ENCODE measurements around the gene ANK3.

Gene ANK3

DNA sequence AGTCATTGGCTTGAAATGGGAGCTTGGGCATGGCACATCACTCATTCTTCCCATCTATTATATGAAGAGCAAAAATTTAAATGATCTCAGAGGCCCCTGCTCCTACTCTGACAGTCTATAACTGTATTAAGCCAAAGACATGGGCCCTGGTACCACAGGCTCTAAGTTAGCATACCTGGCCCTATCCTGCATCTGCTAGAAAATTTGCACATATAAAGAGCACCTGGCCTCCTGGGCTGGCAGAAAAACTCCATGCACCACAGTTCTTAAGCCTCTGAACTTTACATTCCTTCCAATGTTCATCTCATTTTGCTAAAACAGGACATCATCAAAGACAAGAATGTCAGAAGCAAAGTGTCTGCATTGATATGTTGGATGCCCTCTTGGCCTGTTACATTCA, 29.6 kb upstream of the ANK3 start:
- Mint-ChIP-seq H3K9me3 (no peaks in the 10 kb centered on the region), H3K27ac (no peak overlapping the region), H3K4me1 (peaks cover 10% of the 10 kb centered on the region), H3K36me3 (ENCODE audit: low read depth) (no peaks in the 10 kb centered on the region), H3K4me3 (no peak overlapping the region), H3K27me3 (ENCODE audit: low read depth) (peaks cover 5% of the 10 kb centered on the region)
- no peak for TF ChIP-seq CTCF (IDR thresholded peaks at IDR 0.05; ENCODE audit: unreplicated experiment in 3 of 3)

DNA sequence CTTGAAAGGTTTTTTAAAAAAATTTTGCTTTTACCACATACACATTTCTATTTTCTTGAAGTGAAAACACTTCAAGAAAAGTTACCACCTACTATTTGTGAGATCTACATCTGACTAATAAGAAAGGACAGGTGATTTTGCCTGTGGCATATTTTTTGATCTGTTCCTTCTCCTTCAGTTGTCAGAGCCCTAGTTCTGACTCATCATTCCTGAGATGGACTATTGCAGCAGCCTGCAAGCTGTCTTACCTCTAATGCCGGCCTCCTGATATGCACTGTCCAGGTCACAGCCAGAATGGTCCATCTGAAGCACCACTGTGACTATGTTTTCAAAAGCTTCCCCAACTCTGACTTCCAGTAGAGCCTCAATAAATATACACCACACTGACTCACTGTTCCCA, 28.2 kb upstream of the ANK3 start:
- no peaks in the 10 kb centered on the region for H3K36me3 Mint-ChIP-seq (ENCODE audit: low read depth)
- TF ChIP-seq CTCF (IDR thresholded peaks at IDR 0.05; ENCODE audit: unreplicated experiment in 3 of 3) = no peak
- no peak overlapping the region for H3K4me3 Mint-ChIP-seq
- H3K27ac Mint-ChIP-seq = no peak overlapping the region
- H3K9me3 Mint-ChIP-seq = no peaks in the 10 kb centered on the region
- H3K27me3 Mint-ChIP-seq (ENCODE audit: low read depth) = peaks cover 5% of the 10 kb centered on the region
- H3K4me1 Mint-ChIP-seq = peaks cover 12% of the 10 kb centered on the region

DNA sequence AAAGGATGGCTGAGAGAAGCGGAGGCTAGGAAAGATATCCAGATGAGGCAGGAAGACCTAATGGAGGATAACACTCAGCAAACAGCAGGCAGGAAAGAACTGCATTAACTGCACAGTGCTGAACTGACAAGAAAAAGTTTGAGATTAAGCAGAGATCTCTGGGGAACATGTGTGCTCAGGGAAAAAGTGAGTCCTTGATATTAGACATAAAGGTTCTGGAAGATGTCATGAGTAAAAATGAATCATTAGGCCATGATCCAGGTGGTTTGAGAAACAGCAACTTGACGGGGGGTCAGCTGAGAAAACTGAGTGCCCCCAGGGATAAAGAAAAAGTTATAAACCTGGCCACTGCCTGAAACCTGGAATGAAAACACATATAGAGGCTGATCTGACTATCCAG, 27.3 kb upstream of the ANK3 start:
- Mint-ChIP-seq H3K4me1 (peaks cover 12% of the 10 kb centered on the region), H3K27ac (no peak overlapping the region), H3K36me3 (ENCODE audit: low read depth) (no peaks in the 10 kb centered on the region), H3K9me3 (no peaks in the 10 kb centered on the region), H3K4me3 (no peak overlapping the region), H3K27me3 (ENCODE audit: low read depth) (peaks cover 9% of the 10 kb centered on the region)
- TF ChIP-seq CTCF (IDR thresholded peaks at IDR 0.05; ENCODE audit: unreplicated experiment in 3 of 3) = no peak

DNA sequence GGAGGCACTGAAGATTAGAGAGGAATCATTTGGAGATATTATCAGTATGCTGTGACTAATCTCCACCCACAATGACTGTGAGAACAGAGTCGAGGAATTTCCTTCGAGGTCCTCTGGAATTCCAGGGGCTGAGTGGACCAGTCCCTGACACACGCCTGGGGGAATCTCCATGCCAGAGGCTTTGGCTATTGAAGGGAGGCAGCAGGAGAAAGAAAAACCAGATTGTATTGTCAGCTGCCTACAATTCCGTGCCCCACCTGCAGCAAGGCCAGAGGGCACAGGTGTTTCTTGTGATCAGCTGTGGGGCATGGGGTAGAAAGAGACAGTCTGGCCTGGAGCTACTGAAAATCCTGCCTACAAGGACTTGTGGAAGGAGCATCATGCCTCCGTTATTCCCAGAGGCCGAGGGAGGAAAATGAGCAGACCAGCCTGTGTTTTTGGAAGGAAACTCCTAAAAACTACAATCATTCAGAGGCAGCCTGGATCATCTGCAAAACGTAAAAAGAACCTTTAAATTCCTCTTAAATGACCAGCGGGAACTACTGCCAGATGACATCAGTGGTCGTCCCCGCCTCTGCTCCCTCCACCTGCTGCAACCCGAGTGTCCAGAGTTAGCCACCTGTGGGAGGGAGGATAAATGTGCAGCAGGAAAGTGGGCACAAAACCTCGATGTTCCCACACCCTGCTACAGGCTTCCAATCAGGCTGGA, 25.4 kb upstream of the ANK3 start:
- Mint-ChIP-seq H3K9me3 (no peaks in the 10 kb centered on the region), H3K4me1 (peaks cover 4% of the 10 kb centered on the region), H3K27ac (no peak overlapping the region), H3K27me3 (ENCODE audit: low read depth) (peaks cover 12% of the 10 kb centered on the region), H3K4me3 (no peak overlapping the region), H3K36me3 (ENCODE audit: low read depth) (no peaks in the 10 kb centered on the region)
- no peak for TF ChIP-seq CTCF (IDR thresholded peaks at IDR 0.05; ENCODE audit: unreplicated experiment in 3 of 3)

GRCh38 chr10:60414111-60414510, 24.4 kb upstream of the ANK3 start:
- no peak overlapping the region for H3K27ac Mint-ChIP-seq
- no peak for TF ChIP-seq CTCF (IDR thresholded peaks at IDR 0.05; ENCODE audit: unreplicated experiment in 3 of 3)
- peaks cover 4% of the 10 kb centered on the region for H3K4me1 Mint-ChIP-seq
- H3K9me3 Mint-ChIP-seq = no peaks in the 10 kb centered on the region
- H3K27me3 Mint-ChIP-seq (ENCODE audit: low read depth) = peaks cover 12% of the 10 kb centered on the region
- no peaks in the 10 kb centered on the region for H3K36me3 Mint-ChIP-seq (ENCODE audit: low read depth)
- H3K4me3 Mint-ChIP-seq = no peak overlapping the region

DNA sequence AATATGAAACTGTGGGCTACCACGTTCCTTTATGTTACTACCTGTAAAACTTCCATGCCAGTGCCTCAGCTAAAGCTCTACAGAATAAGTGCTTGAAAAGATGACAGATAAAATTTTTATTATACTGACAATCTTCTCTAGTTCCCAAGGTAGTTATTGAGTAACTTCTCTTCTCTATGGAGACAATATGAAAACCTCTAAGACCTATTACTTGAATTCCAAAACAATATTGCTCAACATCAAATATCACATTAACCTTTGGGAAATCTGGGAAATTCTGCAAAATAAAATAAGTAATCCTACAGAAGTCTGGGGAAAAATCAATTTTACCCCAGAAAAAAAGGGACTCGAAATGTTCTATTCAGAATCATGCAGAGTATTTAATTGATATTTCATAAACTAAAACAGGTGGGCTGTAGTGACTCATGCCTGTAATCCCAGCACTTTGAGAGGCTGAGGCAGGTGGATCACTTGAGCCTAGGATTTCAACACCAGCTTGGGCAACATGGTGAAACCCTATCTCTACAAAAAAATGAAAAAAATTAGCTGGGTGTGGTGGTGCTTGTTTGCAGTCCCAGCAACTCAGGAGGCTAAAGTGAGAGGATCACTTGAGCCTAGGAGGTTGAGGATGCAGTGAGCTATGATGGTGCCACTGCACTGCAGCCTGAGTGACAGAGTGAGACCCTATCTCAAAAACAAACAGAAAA, 23.8 kb upstream of the ANK3 start:
- Mint-ChIP-seq H3K36me3 (ENCODE audit: low read depth) (no peaks in the 10 kb centered on the region), H3K4me1 (peaks cover 4% of the 10 kb centered on the region), H3K9me3 (no peaks in the 10 kb centered on the region), H3K27me3 (ENCODE audit: low read depth) (peaks cover 12% of the 10 kb centered on the region), H3K27ac (no peak overlapping the region), H3K4me3 (no peak overlapping the region)
- no peak for TF ChIP-seq CTCF (IDR thresholded peaks at IDR 0.05; ENCODE audit: unreplicated experiment in 3 of 3)

Data from nephron (organoid).